Transverse colon (tissue), 4 donors: Measurements from ENCODE around the gene CLDN12.

Source experiments
- POLR2AphosphoS5 ChIP-seq, 3 donors: sonication (generic); formaldehyde crosslinking; IDR thresholded peaks; one replicate each; pipeline ENCODE4 v1.6.1; 2016; ENCODE audit warnings: antibody characterized with exemption in 3 of 3
- TF ChIP-seq, protein P1 (sequence below), 5 experiments: fragments of 200-600 bp in 3 of 5; fragments of 450-650 bp in 2 of 5; sonication (generic) in 3 of 5; IDR thresholded peaks; 1 replicate in 2 of 5; 2 replicates in 3 of 5; pipeline ENCODE4 v1.5.1; 2016 to 2017; ENCODE audit warnings: antibody characterized with exemption in 5 of 5, inconsistent platforms in 3 of 5, mild to moderate bottlenecking in 2 of 5, moderate library complexity in 1 of 5

DNA sequence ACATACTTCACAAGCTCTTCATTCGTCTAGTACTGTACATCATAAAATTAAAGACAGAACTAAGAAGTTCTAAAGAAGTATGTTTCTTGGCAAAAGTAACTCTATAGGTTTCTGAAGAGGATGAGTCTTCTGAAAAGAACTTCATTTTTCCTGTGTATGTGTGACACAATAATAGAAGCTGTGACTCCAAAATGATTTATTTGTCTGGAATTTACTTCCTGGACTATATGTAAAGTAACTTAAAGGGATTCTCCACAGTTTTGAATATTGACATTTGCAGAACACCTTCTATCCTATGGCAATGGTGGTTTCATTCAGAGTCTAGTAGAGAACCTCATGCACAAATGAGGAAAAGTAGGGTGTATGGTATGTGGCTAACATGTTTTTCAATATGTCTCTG, 19.8 kb upstream of the CLDN12 start:
- TF ChIP-seq, protein P1, sequence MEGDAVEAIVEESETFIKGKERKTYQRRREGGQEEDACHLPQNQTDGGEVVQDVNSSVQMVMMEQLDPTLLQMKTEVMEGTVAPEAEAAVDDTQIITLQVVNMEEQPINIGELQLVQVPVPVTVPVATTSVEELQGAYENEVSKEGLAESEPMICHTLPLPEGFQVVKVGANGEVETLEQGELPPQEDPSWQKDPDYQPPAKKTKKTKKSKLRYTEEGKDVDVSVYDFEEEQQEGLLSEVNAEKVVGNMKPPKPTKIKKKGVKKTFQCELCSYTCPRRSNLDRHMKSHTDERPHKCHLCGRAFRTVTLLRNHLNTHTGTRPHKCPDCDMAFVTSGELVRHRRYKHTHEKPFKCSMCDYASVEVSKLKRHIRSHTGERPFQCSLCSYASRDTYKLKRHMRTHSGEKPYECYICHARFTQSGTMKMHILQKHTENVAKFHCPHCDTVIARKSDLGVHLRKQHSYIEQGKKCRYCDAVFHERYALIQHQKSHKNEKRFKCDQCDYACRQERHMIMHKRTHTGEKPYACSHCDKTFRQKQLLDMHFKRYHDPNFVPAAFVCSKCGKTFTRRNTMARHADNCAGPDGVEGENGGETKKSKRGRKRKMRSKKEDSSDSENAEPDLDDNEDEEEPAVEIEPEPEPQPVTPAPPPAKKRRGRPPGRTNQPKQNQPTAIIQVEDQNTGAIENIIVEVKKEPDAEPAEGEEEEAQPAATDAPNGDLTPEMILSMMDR (IDR thresholded peaks at IDR 0.05): no peak
- no peak for TF ChIP-seq POLR2AphosphoS5 (IDR thresholded peaks at IDR 0.05)
